HG02763 (cell line): Measurements from ENCODE around the gene FEN1.

Experiments used
- ATAC-seq: cut with Tn5 transposase; IDR thresholded peaks from one replicate; pipeline ENCODE4 v1.9.1; 2021; ENCODE audit warnings: mild to moderate bottlenecking, moderate library complexity; ENCODE audit not compliant: unreplicated experiment

The FEN1 gene

GRCh38 chr11:61815790-61816735, 23.4 kb downstream of the FEN1 start:
- ATAC-seq = peak; percentile 22

DNA sequence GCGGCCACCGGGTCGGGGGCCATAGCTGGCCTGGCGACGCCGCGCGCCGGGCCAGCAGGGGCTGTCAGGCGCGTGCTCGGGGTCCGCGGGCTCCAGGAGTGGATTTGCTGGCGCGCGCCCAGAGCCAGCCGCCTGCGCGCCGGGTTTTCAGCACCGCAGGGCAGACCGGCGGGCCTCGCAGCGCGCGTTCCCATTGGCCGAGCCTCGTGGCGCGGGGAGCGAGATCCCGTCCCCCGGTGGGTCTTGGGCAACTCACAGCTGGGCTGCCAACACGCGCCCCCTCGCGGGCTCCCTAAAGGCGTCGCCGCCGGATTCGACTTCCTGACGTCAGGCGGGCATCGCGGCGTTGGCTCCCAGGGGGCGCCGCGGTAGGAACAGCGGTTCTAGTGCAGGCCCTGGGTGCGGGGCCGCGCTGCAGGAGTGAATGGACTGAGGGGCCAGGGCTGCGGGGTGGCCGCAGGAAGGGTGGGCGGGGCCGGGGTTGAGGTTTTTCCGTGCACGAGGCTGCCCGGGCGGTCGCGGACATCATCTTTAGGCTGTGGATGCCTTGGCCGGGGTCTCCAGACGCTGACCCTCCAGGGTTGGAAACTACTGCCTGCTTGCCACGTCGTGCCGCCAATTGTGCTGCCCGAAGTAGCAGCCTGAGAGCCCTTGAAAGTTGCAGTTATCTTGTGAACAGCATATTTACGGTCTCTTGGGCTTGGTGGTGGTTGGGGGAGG, 24.2 kb downstream of the FEN1 start, which contains the start of gene FADS1:
TSS of gene FADS1 (minus strand) at position 268 of the 720 bp plus-strand sequence. CDS start at position 194, 74 bp downstream.
- ATAC-seq = peak; percentile 48

DNA sequence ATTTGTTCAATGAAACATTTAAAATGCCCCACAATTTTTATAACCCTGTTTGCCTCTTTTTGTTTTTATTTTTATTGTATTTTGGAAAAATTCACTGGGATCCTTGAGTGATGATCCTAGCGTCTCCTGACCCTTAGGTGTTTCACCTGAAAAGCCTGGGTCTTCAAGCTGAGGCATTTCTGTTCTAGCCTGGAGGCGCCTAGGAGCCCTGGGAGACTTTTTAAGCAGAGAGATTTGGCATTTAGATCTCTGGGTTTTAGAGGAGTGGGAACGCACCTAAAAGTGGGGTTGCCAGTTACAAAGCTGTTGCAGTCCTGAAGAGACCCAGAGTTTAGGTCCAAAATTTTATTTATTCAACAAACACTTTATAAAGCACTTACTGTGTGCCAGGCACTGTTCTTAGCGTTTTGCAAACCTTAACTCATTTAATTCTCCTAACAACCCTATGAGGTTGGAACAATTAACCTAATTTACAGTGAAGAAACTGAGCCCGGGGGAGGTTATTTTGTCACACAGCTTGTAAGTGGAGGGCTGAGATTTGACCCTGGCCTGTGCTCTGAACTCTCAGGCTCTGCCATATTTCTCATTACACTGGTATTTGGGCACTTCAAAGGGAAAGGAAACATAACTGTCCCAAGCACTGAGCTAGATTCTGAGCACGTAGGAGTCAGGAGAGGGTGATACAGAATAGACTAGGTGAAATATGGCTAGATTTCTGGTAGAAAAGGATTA, 24.9 kb downstream of the FEN1 start:
- ATAC-seq = no peak

DNA sequence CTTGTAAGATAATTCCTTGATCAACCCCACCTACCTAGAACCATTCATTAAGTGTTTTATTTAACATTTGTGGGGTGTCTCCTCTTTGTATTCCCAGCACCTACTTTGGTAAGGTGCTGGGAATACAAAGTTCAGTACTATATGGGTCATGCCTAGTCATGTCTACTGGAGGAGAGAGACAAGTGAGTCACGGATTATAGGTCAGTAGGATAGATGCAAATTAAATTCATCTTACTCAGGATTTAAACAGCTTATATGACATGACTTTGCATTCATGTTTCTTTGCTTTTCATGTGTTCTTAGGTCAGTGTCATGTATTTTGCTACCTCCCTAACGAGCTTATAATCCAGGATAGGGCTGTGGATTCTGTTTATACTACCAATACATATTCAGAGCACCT, 27.5 kb downstream of the FEN1 start:
- no peak for ATAC-seq

GRCh38 chr11:61826930-61827570, 34.3 kb downstream of the FEN1 start:
- no peak for ATAC-seq

GRCh38 chr11:61827571-61828378, 35.1 kb downstream of the FEN1 start, which contains the start of gene FADS2:
TSS of gene FADS2 (plus strand) at chr11:61828300. CDS start at chr11:61828391, 91 bp downstream.
- ATAC-seq = peak; percentile 64

DNA sequence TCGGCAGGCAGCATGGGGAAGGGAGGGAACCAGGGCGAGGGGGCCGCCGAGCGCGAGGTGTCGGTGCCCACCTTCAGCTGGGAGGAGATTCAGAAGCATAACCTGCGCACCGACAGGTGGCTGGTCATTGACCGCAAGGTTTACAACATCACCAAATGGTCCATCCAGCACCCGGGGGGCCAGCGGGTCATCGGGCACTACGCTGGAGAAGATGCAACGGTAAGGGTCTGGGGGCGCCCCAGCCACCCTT, 35.6 kb downstream of the FEN1 start:
- peak; percentile 4 for ATAC-seq

- ATAC-seq = no peak
Measured at GRCh38 chr11:61828629-61829407, 36.1 kb downstream of the FEN1 start.

- no peak for ATAC-seq
Measured at GRCh38 chr11:61829806-61830205, 37.1 kb downstream of the FEN1 start.

DNA sequence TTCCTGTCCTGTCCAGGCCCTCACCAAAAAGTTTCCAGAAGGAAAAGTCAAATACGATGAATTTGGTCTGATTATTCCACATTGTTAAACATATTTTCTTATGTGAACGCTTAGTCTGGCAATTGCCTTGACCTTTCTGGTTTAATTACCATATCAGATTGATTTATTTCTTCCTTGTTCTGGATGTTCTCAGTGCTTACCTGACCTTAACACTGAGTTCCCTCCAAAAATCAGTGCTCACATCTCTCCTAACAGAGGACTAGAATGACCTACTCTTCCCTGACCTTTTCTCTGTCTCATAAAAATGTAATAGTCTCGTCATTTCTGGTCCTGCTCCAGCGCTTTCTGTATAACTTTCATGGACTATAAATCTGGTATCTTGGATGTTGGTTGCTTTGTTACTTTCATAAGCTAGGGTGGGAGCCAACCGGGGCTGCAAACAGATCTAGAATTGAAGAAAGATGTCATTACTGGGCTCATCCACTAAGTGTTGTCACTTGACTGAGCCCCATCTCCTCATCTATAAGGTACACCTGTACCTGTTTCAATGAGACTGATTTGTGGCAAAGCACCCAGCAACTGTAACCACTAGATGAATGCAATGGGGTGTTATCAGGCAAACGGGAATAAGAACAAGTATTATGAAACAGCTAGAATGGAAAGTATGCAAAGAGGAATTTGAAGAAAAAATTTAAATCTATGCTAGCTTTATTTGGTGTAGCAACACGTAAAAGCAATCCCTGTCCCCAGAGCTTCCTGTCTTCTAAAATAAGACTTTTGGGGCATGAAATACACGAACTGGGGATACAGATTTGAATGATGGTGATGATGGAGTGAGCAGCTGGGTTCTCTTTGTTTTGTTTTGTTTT, 37.8 kb downstream of the FEN1 start:
- no peak for ATAC-seq

GRCh38 chr11:61832207-61832606, 39.5 kb downstream of the FEN1 start:
- no peak for ATAC-seq

DNA sequence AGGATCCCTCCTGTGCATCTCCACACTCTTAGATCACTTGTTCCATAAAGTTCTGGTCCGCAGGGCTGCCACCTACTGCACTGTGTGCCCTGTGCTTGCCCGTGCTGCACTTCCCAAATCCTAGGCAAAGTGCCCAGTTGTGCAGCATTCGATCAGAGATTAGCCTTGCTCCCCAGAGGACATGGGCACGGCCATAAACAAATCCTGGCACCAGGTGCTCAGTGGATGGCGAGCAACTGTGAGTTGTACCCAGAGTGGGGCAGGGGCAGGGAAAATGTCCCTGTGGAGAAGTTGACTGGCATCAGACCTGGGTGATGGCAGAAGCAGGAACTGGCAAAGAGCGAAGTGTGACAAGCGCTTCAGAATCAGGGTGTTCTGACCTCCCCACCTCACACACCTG, 40.0 kb downstream of the FEN1 start:
- ATAC-seq = no peak

- no peak for ATAC-seq
Measured at GRCh38 chr11:61833471-61833870, 40.8 kb downstream of the FEN1 start.

DNA sequence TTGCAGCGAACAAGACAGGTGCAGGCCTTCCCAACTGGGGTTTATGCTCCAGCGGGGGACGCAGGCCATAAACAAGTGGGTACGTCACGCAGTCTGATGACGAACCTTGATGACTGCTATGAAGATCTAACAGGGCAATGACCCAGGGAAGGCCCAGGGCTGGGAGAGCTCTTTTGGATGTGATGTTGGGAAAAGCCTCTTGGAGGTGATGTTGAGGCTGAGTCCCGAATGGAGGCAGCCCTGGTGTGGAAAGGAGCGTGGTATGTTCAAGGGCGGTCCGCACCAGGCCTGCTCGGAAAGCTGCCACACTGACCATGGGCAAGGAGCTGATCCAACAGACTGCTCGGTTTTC, 41.2 kb downstream of the FEN1 start:
- no peak for ATAC-seq

DNA sequence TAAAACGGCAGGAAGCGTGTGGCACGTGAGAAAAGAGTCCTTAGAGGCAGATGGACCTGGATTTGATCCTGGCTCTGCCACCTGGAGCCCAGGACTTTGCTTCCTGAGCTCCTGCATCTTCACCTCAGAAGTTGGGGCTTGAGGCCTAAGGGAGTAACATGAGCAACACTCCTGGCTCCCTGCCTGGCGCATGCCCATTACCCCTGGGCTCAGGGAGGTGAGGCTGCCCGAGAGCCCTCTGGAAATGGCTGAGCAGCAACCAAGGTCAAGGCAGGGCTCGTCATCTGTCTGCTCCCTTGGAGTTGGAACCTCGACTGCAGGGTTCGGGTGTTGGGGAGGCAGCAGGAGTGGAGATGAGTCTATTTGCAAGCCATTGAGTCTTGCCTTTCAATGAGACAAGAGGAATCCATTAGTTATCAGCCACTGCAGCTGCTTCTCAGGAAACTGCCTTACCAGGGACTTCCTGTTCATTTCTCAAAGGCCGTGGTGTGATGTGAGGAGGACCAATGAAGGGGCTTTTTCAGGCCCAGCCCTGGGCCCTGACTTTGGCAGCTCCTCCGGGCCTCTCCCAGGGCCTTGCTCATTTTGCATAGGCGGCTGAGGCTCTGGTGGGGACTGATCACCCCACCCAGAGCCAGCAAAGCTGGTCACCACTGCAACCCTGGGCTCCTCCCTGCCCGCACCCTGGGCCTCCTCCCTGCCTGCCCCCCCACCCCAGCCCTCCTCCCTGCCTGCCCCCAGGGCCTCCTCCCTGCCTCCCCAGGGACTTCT, 41.8 kb downstream of the FEN1 start:
- peak; percentile 91 for ATAC-seq

- ATAC-seq = no peak
Measured at GRCh38 chr11:61836193-61836592, 43.5 kb downstream of the FEN1 start.

- no peak for ATAC-seq
Measured at GRCh38 chr11:61837411-61838005, 44.8 kb downstream of the FEN1 start.
